Endothelial cell of umbilical vein (primary cell): ENCODE data around the gene NAGS. TPM values are rescaled to one million over a fixed set of nuclear protein-coding genes. Genes with fewer than 3 reads are reported as not detected.

Experiments used
- BruUV-seq: library from RNA; stranded (reverse); fragments of 400-500 nt; replicated peaks from 2 replicates; lab custom pipeline; 2021; lab: Mats Ljungman, UMichigan
- CTCF ChIA-PET: fragments of 300-600, 350-600 bp; sonication (Branson Sonifier 250); formaldehyde crosslinking; loops from one replicate; lab custom pipeline; 2021; ENCODE audit warnings: antibody characterized with exemption, inconsistent platforms; lab: Charles Lee
- POLR2A ChIA-PET: fragments of 300-600, 350-600 bp; sonication (Branson Sonifier 250); formaldehyde crosslinking; loops from one replicate; lab custom pipeline; 2021; ENCODE audit warnings: antibody characterized with exemption, inconsistent platforms; lab: Charles Lee
- DNase-seq: peaks from one replicate; pipeline ENCODE4 v3.0.0-alpha.2; 2011; ENCODE audit warnings: low read depth, low spot score
- FAIRE-seq: peaks from 2 replicates; lab custom pipeline; 2011; peaks lifted over from hg19 to GRCh38; lab: Jason Lieb, UNC
- H2AFZ ChIP-seq: 2 replicates; pipeline ENCODE4 v1.6.0; 2012; ENCODE audit warnings: low read depth, low read length, control low read depth, inconsistent platforms
- H3K27ac ChIP-seq: 2 replicates; pipeline ENCODE4 v1.5.1; 2011; ENCODE audit warnings: low read depth, mild to moderate bottlenecking, control low read depth, low read length, moderate library complexity; ENCODE audit not compliant: insufficient read depth
- H3K27me3 ChIP-seq, 2 experiments: 2 replicates each; pipeline versions ENCODE4 v1.6.0 to v1.6.1; 2011; ENCODE audit warnings: low read length in 2 of 2, mixed read lengths in 1 of 2; ENCODE audit not compliant: control insufficient read depth in 2 of 2, insufficient read depth in 2 of 2
- H3K36me3 ChIP-seq, 2 experiments: 2 replicates in 1 of 2; 3 replicates in 1 of 2; pipeline ENCODE4 v1.5.1; 2011; ENCODE audit warnings: low read length in 2 of 2, mild to moderate bottlenecking in 1 of 2, moderate library complexity in 1 of 2; ENCODE audit not compliant: control insufficient read depth in 2 of 2, insufficient read depth in 2 of 2; ENCODE audit errors: extremely low read depth in 1 of 2
- H3K4me1 ChIP-seq: 3 replicates; pipeline ENCODE4 v1.5.1; 2011; ENCODE audit warnings: mild to moderate bottlenecking, low read length; ENCODE audit not compliant: control insufficient read depth, insufficient read depth; ENCODE audit errors: extremely low read depth
- H3K4me2 ChIP-seq: 2 replicates; pipeline ENCODE4 v1.6.1; 2011; ENCODE audit warnings: low read length, control low read depth, mixed read lengths; ENCODE audit not compliant: insufficient read depth
- H3K4me3 ChIP-seq, 3 experiments: fragments of 200-600 bp in 1 of 3; sonication (generic), shearing (Covaris generic) in 1 of 3; replicated peaks in 1 of 3; 2 replicates each; pipeline ENCODE4 v1.5.1; 2011 to 2016; ENCODE audit warnings: control low read depth in 3 of 3, low read length in 3 of 3, mild to moderate bottlenecking in 2 of 3, inconsistent platforms in 1 of 3, low read depth in 1 of 3, moderate library complexity in 1 of 3; ENCODE audit not compliant: insufficient read depth in 1 of 3
- H3K79me2 ChIP-seq: 2 replicates; pipeline ENCODE4 v1.6.0; 2012; ENCODE audit warnings: low read length, inconsistent platforms; ENCODE audit not compliant: control insufficient read depth, insufficient read depth
- H3K9ac ChIP-seq: replicated peaks from 2 replicates; pipeline ENCODE3; 2011; ENCODE audit warnings: low read length, control low read depth; ENCODE audit not compliant: insufficient read depth; ENCODE audit errors: extremely low read depth
- H3K9me1 ChIP-seq: replicated peaks from 3 replicates; pipeline ENCODE4 v1.6.0; 2011; ENCODE audit warnings: mild to moderate bottlenecking, low read length; ENCODE audit not compliant: control insufficient read depth, insufficient read depth; ENCODE audit errors: extremely low read depth
- H3K9me3 ChIP-seq: replicated peaks from 2 replicates; pipeline ENCODE4 v1.5.1; 2012; ENCODE audit warnings: low read length, inconsistent platforms; ENCODE audit not compliant: control insufficient read depth, insufficient read depth
- H4K20me1 ChIP-seq: replicated peaks from 2 replicates; pipeline ENCODE3; 2011; ENCODE audit warnings: mild to moderate bottlenecking, low read length; ENCODE audit not compliant: control insufficient read depth, insufficient read depth; ENCODE audit errors: extremely low read depth
- CTCF ChIP-seq, 2 donors: IDR thresholded peaks; 1 replicate in 1 of 2; 2 replicates in 1 of 2; pipeline ENCODE4 v1.5.1; 2011; ENCODE audit warnings: low read length in 2 of 2, mild to moderate bottlenecking in 2 of 2, moderate library complexity in 2 of 2, control low read depth in 1 of 2, inconsistent platforms in 1 of 2, low read depth in 1 of 2; ENCODE audit not compliant: insufficient read depth in 1 of 2; ENCODE audit errors: extremely low read depth in 1 of 2
- EZH2 ChIP-seq: IDR thresholded peaks from 2 replicates; pipeline ENCODE4 v1.6.1; 2012; ENCODE audit warnings: borderline replicate concordance, low read depth, mild to moderate bottlenecking, moderate library complexity, low read length, inconsistent platforms; ENCODE audit not compliant: severe bottlenecking
- FOS ChIP-seq: IDR thresholded peaks from 2 replicates; pipeline ENCODE4 v1.6.1; 2011; ENCODE audit warnings: mild to moderate bottlenecking, low read length, moderate library complexity, borderline replicate concordance; ENCODE audit not compliant: insufficient read depth
- GATA2 ChIP-seq: IDR thresholded peaks from 2 replicates; pipeline ENCODE4 v1.7.0; 2011; ENCODE audit warnings: low read depth, mild to moderate bottlenecking, moderate library complexity, mixed read lengths, low read length; ENCODE audit not compliant: insufficient read length, insufficient read depth
- JUN ChIP-seq: IDR thresholded peaks from 2 replicates; pipeline ENCODE4 v1.6.1; 2011; ENCODE audit warnings: borderline replicate concordance, low read depth; ENCODE audit not compliant: insufficient read length, insufficient read depth
- MAX ChIP-seq: IDR thresholded peaks from 2 replicates; pipeline ENCODE4 v1.6.1; 2011; ENCODE audit not compliant: insufficient read depth, insufficient read length
- MYC ChIP-seq: IDR thresholded peaks from one replicate; pipeline ENCODE4 v1.6.1; 2011; ENCODE audit warnings: mild to moderate bottlenecking, low read depth, low read length
- POLR2A ChIP-seq: IDR thresholded peaks from 2 replicates; pipeline ENCODE4 v1.6.1; 2012; ENCODE audit warnings: low read depth, mild to moderate bottlenecking, control low read depth, low read length
- POLR2AphosphoS5 ChIP-seq: IDR thresholded peaks from 2 replicates; pipeline ENCODE4 v1.6.1; 2012; ENCODE audit warnings: low read depth, mild to moderate bottlenecking, control low read depth, low read length, moderate library complexity; ENCODE audit not compliant: insufficient read depth
- dilution Hi-C: fragments of 300-500 bp; cut with MboI; formaldehyde crosslinking; loops from one replicate; pipeline ENCODE4 v1.15.0; 2019; ENCODE audit warnings: low sequenced_read_pairs; ENCODE audit not compliant: extremely low pct_ligation_motif_present
- intact Hi-C: fragments of 100-400 bp; cut with micrococcal nuclease; formaldehyde crosslinking; loops from one replicate; pipeline ENCODE4 v1.10.0; 2022
- polyA plus RNA-seq, 4 experiments: library from polyadenylated mRNA; depleted of rRNA in 3 of 4; stranded (reverse) in 3 of 4; unstranded in 1 of 4; fragments of >200 nt; gene quantifications; 2 replicates each; pipeline versions ENCODE4 v1.2.1 to v1.2.3, GENCODE V29; 2011 to 2012; ENCODE audit warnings: missing spikeins in 1 of 4
- total RNA-seq: library from RNA; stranded (reverse); gene quantifications from 2 replicates; pipeline ENCODE4 v1.2.3, GENCODE V29; 2021

NAGS gene
- total and polyA plus RNA-seq, 2 donors (not counting 3 experiments of a cell fraction or from before 2014, with no cell fraction given): 3.3 to 6.1 TPM

GRCh38 chr17:44000141-44000860 is 4.1 kb upstream of the NAGS start:
- intact Hi-C loops: loop anchor here (10.0 kb wide), 1 partner anchor 114 kb away; no protein-coding TSS in a partner anchor
- POLR2A ChIA-PET: interaction anchor here (0.7 kb wide), 1 partner anchor 322 kb away, joined by 4 read pairs; no protein-coding TSS in a partner anchor
- DNase-seq: no peak
- Histone ChIP-seq H3K4me3 (no peak overlapping the region), H3K4me1 (peaks cover 23% of the 10 kb centered on the region), H4K20me1 (no peaks in the 10 kb centered on the region), H3K9me1 (no peaks in the 10 kb centered on the region), H2AFZ (no peak overlapping the region), H3K27ac (no peak overlapping the region), H3K27me3 (no peaks in the 10 kb centered on the region), H3K36me3 (no peaks in the 10 kb centered on the region), H3K79me2 (peaks cover 5% of the 10 kb centered on the region), H3K9me3 (no peaks in the 10 kb centered on the region), H3K4me2 (no peak overlapping the region), H3K9ac (no peak overlapping the region)
- CTCF ChIA-PET: interaction anchor here (12.7 kb wide), 1 partner anchor 57 kb away, joined by 182 read pairs; the partner anchor contains the start of gene PPY
- dilution Hi-C loops: no loop called here
- no peak for TF ChIP-seq MAX
- no peak for TF ChIP-seq EZH2
- no peak for TF ChIP-seq GATA2
- TF ChIP-seq MYC: no peak
- no peak for TF ChIP-seq FOS
- no peak for TF ChIP-seq POLR2A
- TF ChIP-seq CTCF (IDR thresholded peaks at IDR 0.05; ENCODE audit: extremely low read depth in 1 of 2, insufficient read depth in 1 of 2, low read depth in 1 of 2, low read length in 2 of 2): no peak
- no peak for TF ChIP-seq JUN
- no peak for TF ChIP-seq POLR2AphosphoS5
- no TSS peak for BruUV-seq
- no peak for FAIRE-seq
